Neural cell (in vitro differentiated cells): ENCODE results near the gene DNHD1. TPM values are rescaled to one million over a fixed set of nuclear protein-coding genes. Genes with fewer than 3 reads are reported as not detected.

Source experiments
- H2AFZ ChIP-seq: fragments of 200-600, 300-800 bp; sonication (generic), shearing (Covaris generic); 2 replicates; pipeline ENCODE4 v1.6.0; 2014; ENCODE audit warnings: low read depth, mild to moderate bottlenecking, antibody characterized with exemption, low read length, moderate library complexity
- H3F3A ChIP-seq: fragments of 200-600 bp; shearing (Covaris generic); 2 replicates; pipeline ENCODE4 v1.6.1; 2016; ENCODE audit warnings: mild to moderate bottlenecking, moderate library complexity, mixed read lengths, antibody characterized with exemption, low read length; ENCODE audit not compliant: insufficient read depth, poor library complexity, severe bottlenecking
- H3K27ac ChIP-seq: fragments of 200-600, 300-800 bp; sonication (generic), shearing (Covaris generic); 2 replicates; pipeline ENCODE4 v1.5.1; 2014; ENCODE audit warnings: mild to moderate bottlenecking, low read length, moderate library complexity
- H3K27me3 ChIP-seq: fragments of 300-800, 200-600 bp; sonication (generic), shearing (Covaris generic); 2 replicates; pipeline ENCODE4 v1.6.0; 2014; ENCODE audit warnings: mild to moderate bottlenecking, low read depth, low read length, moderate library complexity; ENCODE audit not compliant: insufficient read depth
- H3K36me3 ChIP-seq: fragments of 300-800, 200-600 bp; sonication (generic), shearing (Covaris generic); 2 replicates; pipeline ENCODE4 v1.5.1; 2014; ENCODE audit warnings: mild to moderate bottlenecking, antibody characterized with exemption, low read length, moderate library complexity; ENCODE audit not compliant: insufficient read depth
- H3K4me2 ChIP-seq: fragments of 300-800, 200-600 bp; sonication (generic), shearing (Covaris generic); 2 replicates; pipeline ENCODE4 v1.6.0; 2014; ENCODE audit warnings: mild to moderate bottlenecking, low read length
- H3K4me3 ChIP-seq: fragments of 300-800, 200-600 bp; sonication (generic), shearing (Covaris generic); 2 replicates; pipeline ENCODE4 v1.5.1; 2014; ENCODE audit warnings: mild to moderate bottlenecking, low read length, moderate library complexity
- H3K79me2 ChIP-seq: fragments of 200-600 bp; shearing (Covaris generic); replicated peaks from 2 replicates; pipeline ENCODE4 v1.6.0; 2014; ENCODE audit warnings: mild to moderate bottlenecking, low read length, moderate library complexity; ENCODE audit not compliant: insufficient read depth
- H3K9ac ChIP-seq: fragments of 300-800, 200-600 bp; sonication (generic), shearing (Covaris generic); 2 replicates; pipeline ENCODE4 v1.6.1; 2016; ENCODE audit warnings: mild to moderate bottlenecking, low read length, mixed read lengths
- H3K9me2 ChIP-seq: fragments of 200-600 bp; shearing (Covaris generic); 2 replicates; pipeline ENCODE4 v1.6.1; 2016; ENCODE audit warnings: mild to moderate bottlenecking, low read length, mixed read lengths; ENCODE audit not compliant: insufficient read depth
- H3K9me3 ChIP-seq: fragments of 200-600, 300-800 bp; sonication (generic), shearing (Covaris generic); 2 replicates; pipeline ENCODE4 v1.6.1; 2016; ENCODE audit warnings: mild to moderate bottlenecking, mixed run types, low read length, moderate library complexity, mixed read lengths
- H4K20me1 ChIP-seq: fragments of 200-600 bp; shearing (Covaris generic); 2 replicates; pipeline ENCODE4 v1.6.1; 2016; ENCODE audit warnings: mild to moderate bottlenecking, mixed run types; ENCODE audit not compliant: insufficient read depth
- CTCF ChIP-seq: fragments of 450-650 bp; IDR thresholded peaks from 2 replicates; pipeline ENCODE4 v1.5.1; 2014; ENCODE audit warnings: antibody characterized with exemption, mild to moderate bottlenecking, moderate library complexity; ENCODE audit not compliant: poor library complexity, severe bottlenecking
- EP300 ChIP-seq: fragments of 450-650 bp; conservative IDR thresholded peaks from 2 replicates; pipeline ENCODE4 v1.6.1; 2014; ENCODE audit warnings: antibody characterized with exemption, mild to moderate bottlenecking, moderate library complexity; ENCODE audit not compliant: poor library complexity, severe bottlenecking
- EZH2 ChIP-seq: fragments of 200-600, 300-800 bp; shearing (Covaris generic), sonication (generic); IDR thresholded peaks from 2 replicates; pipeline ENCODE4 v1.6.1; 2014; ENCODE audit warnings: antibody characterized with exemption, low read length, borderline replicate concordance, mild to moderate bottlenecking; ENCODE audit not compliant: insufficient read depth, poor library complexity, severe bottlenecking
- MXI1 ChIP-seq: fragments of 450-650 bp; conservative IDR thresholded peaks from 2 replicates; pipeline ENCODE4 v1.6.1; 2014; ENCODE audit warnings: antibody characterized with exemption, mild to moderate bottlenecking; ENCODE audit not compliant: poor library complexity, severe bottlenecking
- POLR2AphosphoS5 ChIP-seq: IDR thresholded peaks from 2 replicates; pipeline ENCODE4 v1.6.1; 2012
- RAD21 ChIP-seq: fragments of 450-650 bp; conservative IDR thresholded peaks from 2 replicates; pipeline ENCODE4 v1.6.1; 2014; ENCODE audit warnings: antibody characterized with exemption, mild to moderate bottlenecking, moderate library complexity
- REST ChIP-seq: IDR thresholded peaks from 2 replicates; pipeline ENCODE4 v1.6.1; 2012; ENCODE audit warnings: borderline replicate concordance
- SMC3 ChIP-seq: fragments of 450-650 bp; conservative IDR thresholded peaks from 2 replicates; pipeline ENCODE4 v1.6.1; 2014; ENCODE audit warnings: antibody characterized with exemption, mild to moderate bottlenecking, moderate library complexity; ENCODE audit not compliant: poor library complexity
- TAF1 ChIP-seq: IDR thresholded peaks from 2 replicates; pipeline ENCODE4 v1.6.1; 2012; ENCODE audit warnings: low read depth
- polyA plus RNA-seq: library from polyadenylated mRNA; depleted of rRNA; stranded (reverse); fragments of >200 nt; gene quantifications from 2 replicates; pipeline ENCODE4 v1.2.3, GENCODE V29; 2014

The DNHD1 gene
- polyA plus RNA-seq, 1 donor from 2014 or later, result 5.1 TPM

- Histone ChIP-seq H3K4me3 (no peak overlapping the region), H3K36me3 (no peaks in the 10 kb centered on the region), H3K9me2 (no peaks in the 10 kb centered on the region), H3F3A (no peaks in the 10 kb centered on the region), H3K27ac (no peak overlapping the region), H3K27me3 (no peaks in the 10 kb centered on the region), H2AFZ (no peak overlapping the region), H3K9me3 (no peaks in the 10 kb centered on the region), H4K20me1 (no peaks in the 10 kb centered on the region), H3K9ac (no peak overlapping the region), H3K79me2 (no peaks in the 10 kb centered on the region), H3K4me2 (no peak overlapping the region)
- TF ChIP-seq RAD21, result no peak
- TF ChIP-seq EP300, result no peak
- TF ChIP-seq MXI1, result no peak
- TF ChIP-seq REST, result no peak
- TF ChIP-seq POLR2AphosphoS5, result no peak
- no peak for TF ChIP-seq EZH2
- no peak for TF ChIP-seq SMC3
- TF ChIP-seq CTCF, result no peak
- TF ChIP-seq TAF1, result no peak
These were observed 42.7 kb downstream of the DNHD1 start for GRCh38 chr11:6539748-6540268.

GRCh38 chr11:6541356-6541755 is 44.3 kb downstream of the DNHD1 start:
- H3K9me2 ChIP-seq, result no peaks in the 10 kb centered on the region
- no peaks in the 10 kb centered on the region for H3K9me3 ChIP-seq
- H3K4me3 ChIP-seq, result no peak overlapping the region

GRCh38 chr11:6542727-6543126 is 45.6 kb downstream of the DNHD1 start:
- H3K9me2 ChIP-seq, result no peaks in the 10 kb centered on the region
- no peaks in the 10 kb centered on the region for H3K27me3 ChIP-seq
- no peaks in the 10 kb centered on the region for H3K9me3 ChIP-seq
- H4K20me1 ChIP-seq, result no peaks in the 10 kb centered on the region
- TF ChIP-seq EP300 (no peak), POLR2AphosphoS5 (no peak), CTCF (no peak), MXI1 (no peak), SMC3 (no peak), TAF1 (no peak), RAD21 (no peak), EZH2 (no peak), REST (no peak)
- H3K36me3 ChIP-seq, result no peaks in the 10 kb centered on the region
- H3K4me3 ChIP-seq, result no peak overlapping the region
- H3K9ac ChIP-seq, result no peak overlapping the region
- no peaks in the 10 kb centered on the region for H3K79me2 ChIP-seq
- no peak overlapping the region for H3K4me2 ChIP-seq
- no peak overlapping the region for H3K27ac ChIP-seq
- no peak overlapping the region for H2AFZ ChIP-seq
- H3F3A ChIP-seq, result no peaks in the 10 kb centered on the region

More at GRCh38 chr11:6541356-6541755, 44.3 kb downstream of the DNHD1 start:
- no peak overlapping the region for H3K4me2 ChIP-seq
- H3K9ac ChIP-seq, result no peak overlapping the region
- H3K27me3 ChIP-seq, result no peaks in the 10 kb centered on the region
- H3K36me3 ChIP-seq, result no peaks in the 10 kb centered on the region
- H3K27ac ChIP-seq, result no peak overlapping the region
- no peaks in the 10 kb centered on the region for H4K20me1 ChIP-seq
- no peak overlapping the region for H2AFZ ChIP-seq
- TF ChIP-seq MXI1, result no peak
- no peaks in the 10 kb centered on the region for H3F3A ChIP-seq
- no peaks in the 10 kb centered on the region for H3K79me2 ChIP-seq
